ENCODE results near the gene RCCD1.

Gene RCCD1

GRCh38 chr15:90936823-90937222 is 17.9 kb upstream of the RCCD1 start:
- DNase-seq (ENCODE audit: low read depth, low spot score) = no peak
- in situ Hi-C loops (cut with HindIII; ENCODE audit: low sequenced_read_pairs) = no loop called here
- no peak overlapping the region for H3K4me3 ChIP-seq (ENCODE audit: low read depth, low read length)
- TF ChIP-seq CTCF (IDR thresholded peaks at IDR 0.05; ENCODE audit: low read depth, low read length) = no peak

GRCh38 chr15:90938261-90938660 is 16.4 kb upstream of the RCCD1 start:
- H3K4me3 ChIP-seq (ENCODE audit: low read depth, low read length) = no peak overlapping the region
- in situ Hi-C loops (cut with HindIII; ENCODE audit: low sequenced_read_pairs) = no loop called here
- DNase-seq (ENCODE audit: low read depth, low spot score) = no peak
- no peak for TF ChIP-seq CTCF (IDR thresholded peaks at IDR 0.05; ENCODE audit: low read depth, low read length)

GRCh38 chr15:90939756-90940155 is 14.9 kb upstream of the RCCD1 start:
- DNase-seq (ENCODE audit: low read depth, low spot score) = no peak
- in situ Hi-C loops (cut with HindIII; ENCODE audit: low sequenced_read_pairs) = no loop called here
- H3K4me3 ChIP-seq (ENCODE audit: low read depth, low read length) = no peak overlapping the region
- TF ChIP-seq CTCF (IDR thresholded peaks at IDR 0.05; ENCODE audit: low read depth, low read length) = no peak

GRCh38 chr15:90941038-90941437 is 13.6 kb upstream of the RCCD1 start:
- TF ChIP-seq CTCF (IDR thresholded peaks at IDR 0.05; ENCODE audit: low read depth, low read length) = no peak
- in situ Hi-C loops (cut with HindIII; ENCODE audit: low sequenced_read_pairs) = no loop called here
- H3K4me3 ChIP-seq (ENCODE audit: low read depth, low read length) = no peak overlapping the region
- no peak for DNase-seq (ENCODE audit: low read depth, low spot score)

- TF ChIP-seq CTCF (IDR thresholded peaks at IDR 0.05; ENCODE audit: low read depth, low read length) = no peak
- H3K4me3 ChIP-seq (ENCODE audit: low read depth, low read length) = no peak overlapping the region
- in situ Hi-C loops (cut with HindIII; ENCODE audit: low sequenced_read_pairs) = no loop called here
- no peak for DNase-seq (ENCODE audit: low read depth, low spot score)
Observed at GRCh38 chr15:90942354-90943120, 12.1 kb upstream of the RCCD1 start.

GRCh38 chr15:90945091-90945490 is 9.6 kb upstream of the RCCD1 start:
- no peak overlapping the region for H3K4me3 ChIP-seq (ENCODE audit: low read depth, low read length)
- in situ Hi-C loops (cut with HindIII; ENCODE audit: low sequenced_read_pairs) = no loop called here
- TF ChIP-seq CTCF (IDR thresholded peaks at IDR 0.05; ENCODE audit: low read depth, low read length) = no peak
- DNase-seq (ENCODE audit: low read depth, low spot score) = no peak
